ENCODE measurements around the gene METTL27.

Gene METTL27

GRCh38 chr7:73866446-73866767, 24.1 kb upstream of the METTL27 start:
- DNase-seq (ENCODE audit: low read depth), result no peak
- TF ChIP-seq CTCF (IDR thresholded peaks at IDR 0.05; ENCODE audit: control insufficient read depth, insufficient read depth, low read depth, low read length, missing control alignments), result no peak
- no peak overlapping the region for H3K4me3 ChIP-seq (ENCODE audit: control insufficient read depth, low read depth, low read length)

GRCh38 chr7:73865738-73866445, 23.6 kb upstream of the METTL27 start:
- no peak for DNase-seq (ENCODE audit: low read depth)
- no peak overlapping the region for H3K4me3 ChIP-seq (ENCODE audit: control insufficient read depth, low read depth, low read length)
- TF ChIP-seq CTCF (IDR thresholded peaks at IDR 0.05; ENCODE audit: control insufficient read depth, insufficient read depth, low read depth, low read length, missing control alignments), result peak; percentile 81

- DNase-seq (ENCODE audit: low read depth), result no peak
- H3K4me3 ChIP-seq (ENCODE audit: control insufficient read depth, low read depth, low read length), result no peak overlapping the region
- TF ChIP-seq CTCF (IDR thresholded peaks at IDR 0.05; ENCODE audit: control insufficient read depth, insufficient read depth, low read depth, low read length, missing control alignments), result no peak
These were observed 22.8 kb upstream of the METTL27 start for GRCh38 chr7:73864981-73865711.

GRCh38 chr7:73861305-73861704, 19.0 kb upstream of the METTL27 start:
- H3K4me3 ChIP-seq (ENCODE audit: control insufficient read depth, low read depth, low read length), result no peak overlapping the region
- DNase-seq (ENCODE audit: low read depth), result no peak
- no peak for TF ChIP-seq CTCF (IDR thresholded peaks at IDR 0.05; ENCODE audit: control insufficient read depth, insufficient read depth, low read depth, low read length, missing control alignments)

- DNase-seq (ENCODE audit: low read depth), result no peak
- TF ChIP-seq CTCF (IDR thresholded peaks at IDR 0.05; ENCODE audit: control insufficient read depth, insufficient read depth, low read depth, low read length, missing control alignments), result no peak
- no peak within 1 kb of the TSS for H3K4me3 ChIP-seq (ENCODE audit: control insufficient read depth, low read depth, low read length)
These were observed 18.5 kb upstream of the METTL27 start, which contains the start of gene TMEM270 for GRCh38 chr7:73860859-73861258. Gene TMEM270, plus strand, starts transcription at chr7:73861159. Its CDS starts 36 bp downstream, at chr7:73861195.

- TF ChIP-seq CTCF (IDR thresholded peaks at IDR 0.05; ENCODE audit: control insufficient read depth, insufficient read depth, low read depth, low read length, missing control alignments), result no peak
- DNase-seq (ENCODE audit: low read depth), result no peak
- H3K4me3 ChIP-seq (ENCODE audit: control insufficient read depth, low read depth, low read length), result no peak overlapping the region
These were observed 16.5 kb upstream of the METTL27 start for GRCh38 chr7:73858807-73859206.

Measured in AG09309 (cell line).